Lower leg skin (tissue), 3 donors: Measurements from ENCODE around the gene IRF9.

Experiments used
- CTCF ChIP-seq, 3 donors: fragments of 450-650 bp; IDR thresholded peaks; one replicate each; pipeline ENCODE4 v1.5.1; 2016; ENCODE audit warnings: antibody characterized with exemption in 3 of 3, mild to moderate bottlenecking in 3 of 3, moderate library complexity in 2 of 3
- POLR2A ChIP-seq, 2 donors: fragments of 450-650 bp; IDR thresholded peaks; one replicate each; pipeline ENCODE4 v1.6.1; 2016 to 2017; ENCODE audit warnings: antibody characterized with exemption in 2 of 2, mild to moderate bottlenecking in 1 of 2, moderate library complexity in 1 of 2

GRCh38 chr14:24206260-24207103 lies 45.4 kb downstream of the IRF9 start:
- no peak for TF ChIP-seq CTCF (IDR thresholded peaks at IDR 0.05)
- no peak for TF ChIP-seq POLR2A (IDR thresholded peaks at IDR 0.05)
